ENCODE measurements around the gene XBP1.

Gene XBP1

GRCh38 chr22:28801845-28802594 lies 1.7 kb upstream of the XBP1 start:
- Histone ChIP-seq H3K4me1 (ENCODE audit: control insufficient read depth, insufficient read depth, low read length, poor library complexity, severe bottlenecking) (peaks cover 5% of the 10 kb centered on the region), H3K27ac (ENCODE audit: low read depth, low read length, severe bottlenecking) (no peak overlapping the region), H3K36me3 (ENCODE audit: control insufficient read depth, insufficient read depth, low read length) (peaks cover 18% of the 10 kb centered on the region), H3K9me3 (ENCODE audit: control insufficient read depth, low read length) (no peaks in the 10 kb centered on the region), H3K4me3 (ENCODE audit: extremely low read depth, insufficient read depth, low read length, poor library complexity, severe bottlenecking) (no peak overlapping the region)
- 83 to 85% methylated on average over 9 of the region's 14 CpGs for WGBS, 2 experiments (ENCODE audit: insufficient coverage in 2 of 2)

DNA sequence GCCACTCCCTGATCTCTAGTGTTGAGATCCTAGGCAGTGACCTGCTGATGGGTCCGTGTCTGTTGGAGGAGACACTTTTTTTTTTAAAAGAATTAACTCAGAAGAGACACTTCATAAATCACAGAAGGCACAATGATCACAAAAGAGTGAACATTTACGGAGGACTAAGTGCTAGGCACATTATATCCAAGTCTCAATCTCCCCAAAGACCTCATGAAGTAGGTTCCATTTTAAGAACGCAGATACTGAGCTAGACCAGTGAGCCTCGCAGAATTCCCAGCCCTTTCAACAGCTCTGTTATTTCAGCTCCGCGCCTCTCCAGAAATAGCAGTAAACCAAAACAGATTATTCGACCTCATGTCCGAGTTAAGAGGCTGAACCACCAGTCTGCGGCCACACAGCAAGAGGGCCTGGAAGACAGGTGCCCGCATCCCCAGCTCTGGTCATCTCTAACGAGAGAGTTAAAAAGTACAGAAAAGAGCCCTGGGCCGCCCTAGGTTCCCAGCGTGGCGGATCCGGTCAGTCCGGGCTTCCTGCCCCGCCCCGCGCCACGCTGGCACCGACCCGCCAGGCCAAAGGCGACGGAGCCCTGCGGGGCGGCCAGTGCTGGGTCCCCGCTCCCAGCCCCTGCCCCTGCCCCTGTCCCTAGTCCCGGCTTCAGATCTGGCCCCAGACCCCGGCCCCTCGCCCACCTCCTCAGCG lies 612 bp downstream of the XBP1 start:
- 0% methylated on average over 22 to 24 of the region's 31 CpGs for WGBS, 2 experiments (ENCODE audit: insufficient coverage in 2 of 2)

GRCh38 chr22:28798810-28799605 lies 1.4 kb downstream of the XBP1 start:
- WGBS, 2 experiments (ENCODE audit: insufficient coverage in 2 of 2), result 4 to 26% methylated on average over 5 to 7 of the region's 7 CpGs
- Histone ChIP-seq H3K9me3 (ENCODE audit: control insufficient read depth, low read length) (no peaks in the 10 kb centered on the region), H3K27ac (ENCODE audit: low read depth, low read length, severe bottlenecking) (peak overlapping the region; percentile 100), H3K4me1 (ENCODE audit: control insufficient read depth, insufficient read depth, low read length, poor library complexity, severe bottlenecking) (peaks cover 5% of the 10 kb centered on the region), H3K36me3 (ENCODE audit: control insufficient read depth, insufficient read depth, low read length) (peaks cover 48% of the 10 kb centered on the region), H3K4me3 (ENCODE audit: extremely low read depth, insufficient read depth, low read length, poor library complexity, severe bottlenecking) (peak overlapping the region; percentile 96)

More for the DNA sequence above, 612 bp downstream of the XBP1 start:
- no peaks in the 10 kb centered on the region for H3K9me3 ChIP-seq (ENCODE audit: control insufficient read depth, low read length)
- H3K4me1 ChIP-seq (ENCODE audit: control insufficient read depth, insufficient read depth, low read length, poor library complexity, severe bottlenecking), result peaks cover 5% of the 10 kb centered on the region
- H3K4me3 ChIP-seq (ENCODE audit: extremely low read depth, insufficient read depth, low read length, poor library complexity, severe bottlenecking), result peak overlapping the region; percentile 96
- peak overlapping the region; percentile 100 for H3K27ac ChIP-seq (ENCODE audit: low read depth, low read length, severe bottlenecking)
- H3K36me3 ChIP-seq (ENCODE audit: control insufficient read depth, insufficient read depth, low read length), result peaks cover 40% of the 10 kb centered on the region

- Histone ChIP-seq H3K36me3 (ENCODE audit: control insufficient read depth, insufficient read depth, low read length) (peaks cover 51% of the 10 kb centered on the region), H3K27ac (ENCODE audit: low read depth, low read length, severe bottlenecking) (no peak overlapping the region), H3K9me3 (ENCODE audit: control insufficient read depth, low read length) (no peaks in the 10 kb centered on the region), H3K4me3 (ENCODE audit: extremely low read depth, insufficient read depth, low read length, poor library complexity, severe bottlenecking) (no peak overlapping the region), H3K4me1 (ENCODE audit: control insufficient read depth, insufficient read depth, low read length, poor library complexity, severe bottlenecking) (peaks cover 3% of the 10 kb centered on the region)
- WGBS, 2 experiments (ENCODE audit: insufficient coverage in 2 of 2), result 89 to 100% methylated on average over 3 to 5 of the region's 5 CpGs
These were observed 4.2 kb downstream of the XBP1 start for GRCh38 chr22:28795932-28796856.

- 96 to 100% methylated on average over 4 to 5 of the region's 6 CpGs for WGBS, 2 experiments (ENCODE audit: insufficient coverage in 2 of 2)
- Histone ChIP-seq H3K4me1 (ENCODE audit: control insufficient read depth, insufficient read depth, low read length, poor library complexity, severe bottlenecking) (peaks cover 3% of the 10 kb centered on the region), H3K4me3 (ENCODE audit: extremely low read depth, insufficient read depth, low read length, poor library complexity, severe bottlenecking) (no peak overlapping the region), H3K27ac (ENCODE audit: low read depth, low read length, severe bottlenecking) (no peak overlapping the region), H3K9me3 (ENCODE audit: control insufficient read depth, low read length) (no peaks in the 10 kb centered on the region), H3K36me3 (ENCODE audit: control insufficient read depth, insufficient read depth, low read length) (peaks cover 51% of the 10 kb centered on the region)
These were observed 5.2 kb downstream of the XBP1 start for GRCh38 chr22:28795071-28795693.

GRCh38 chr22:28793976-28794584 lies 6.3 kb downstream of the XBP1 start:
- Histone ChIP-seq H3K27ac (ENCODE audit: low read depth, low read length, severe bottlenecking) (no peak overlapping the region), H3K4me1 (ENCODE audit: control insufficient read depth, insufficient read depth, low read length, poor library complexity, severe bottlenecking) (peaks cover 3% of the 10 kb centered on the region), H3K4me3 (ENCODE audit: extremely low read depth, insufficient read depth, low read length, poor library complexity, severe bottlenecking) (no peak overlapping the region), H3K36me3 (ENCODE audit: control insufficient read depth, insufficient read depth, low read length) (peaks cover 51% of the 10 kb centered on the region), H3K9me3 (ENCODE audit: control insufficient read depth, low read length) (no peaks in the 10 kb centered on the region)
- 100% methylated on average over 1 of the region's 4 CpGs; no CpG with 5 or more reads in 1 of the 2 experiments for WGBS, 2 experiments (ENCODE audit: insufficient coverage in 2 of 2)

GRCh38 chr22:28792491-28793383 lies 7.6 kb downstream of the XBP1 start:
- Histone ChIP-seq H3K4me3 (ENCODE audit: extremely low read depth, insufficient read depth, low read length, poor library complexity, severe bottlenecking) (no peak overlapping the region), H3K4me1 (ENCODE audit: control insufficient read depth, insufficient read depth, low read length, poor library complexity, severe bottlenecking) (no peaks in the 10 kb centered on the region), H3K27ac (ENCODE audit: low read depth, low read length, severe bottlenecking) (peak overlapping the region; percentile 53), H3K9me3 (ENCODE audit: control insufficient read depth, low read length) (no peaks in the 10 kb centered on the region), H3K36me3 (ENCODE audit: control insufficient read depth, insufficient read depth, low read length) (peaks cover 50% of the 10 kb centered on the region)
- WGBS, 2 experiments (ENCODE audit: insufficient coverage in 2 of 2), result 90 to 94% methylated on average over 11 to 13 of the region's 15 CpGs

DNA sequence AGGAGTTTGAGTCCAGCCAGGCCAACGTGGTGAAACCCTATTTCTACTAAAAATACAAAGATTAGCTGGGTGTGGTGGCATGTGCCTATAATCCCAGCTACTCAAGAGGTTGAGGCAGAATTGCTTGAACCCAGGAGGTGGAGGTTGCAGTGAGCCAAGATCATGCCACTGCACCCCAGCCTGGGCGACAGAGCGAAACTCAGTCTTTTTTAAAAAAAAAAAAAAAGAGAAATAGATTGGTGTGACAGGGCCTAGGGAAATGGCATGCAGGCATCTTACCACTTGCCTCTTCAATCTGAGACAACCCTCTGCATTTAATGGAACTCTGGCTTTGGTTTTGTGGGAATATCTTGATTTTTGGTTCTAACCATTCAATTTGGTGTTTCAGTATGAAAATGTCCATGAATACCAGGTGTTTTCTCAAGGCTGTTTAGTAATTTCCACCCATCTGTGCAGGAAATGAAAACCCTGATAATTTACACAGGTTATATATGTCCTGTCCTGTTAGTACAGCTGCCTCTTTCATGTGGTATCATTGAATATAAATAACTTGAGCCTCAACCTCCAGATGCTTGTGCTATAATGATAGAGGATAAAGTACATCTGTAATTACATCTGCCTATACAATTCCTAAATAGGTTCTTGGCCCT lies 8.4 kb downstream of the XBP1 start:
- Histone ChIP-seq H3K27ac (ENCODE audit: low read depth, low read length, severe bottlenecking) (peak overlapping the region; percentile 53), H3K4me3 (ENCODE audit: extremely low read depth, insufficient read depth, low read length, poor library complexity, severe bottlenecking) (no peak overlapping the region), H3K36me3 (ENCODE audit: control insufficient read depth, insufficient read depth, low read length) (peaks cover 51% of the 10 kb centered on the region), H3K9me3 (ENCODE audit: control insufficient read depth, low read length) (no peaks in the 10 kb centered on the region), H3K4me1 (ENCODE audit: control insufficient read depth, insufficient read depth, low read length, poor library complexity, severe bottlenecking) (no peaks in the 10 kb centered on the region)
- 100% methylated on average over 1 of the region's 3 CpGs; no CpG with 5 or more reads in 1 of the 2 experiments for WGBS, 2 experiments (ENCODE audit: insufficient coverage in 2 of 2)
